B cell (primary cell): ENCODE results near the gene SDC4. TPM values are rescaled to one million over a fixed set of nuclear protein-coding genes. Genes with fewer than 3 reads are reported as not detected.

Source experiments
- ATAC-seq: fragments of 200-7000 bp; cut with Tn5 transposase; one replicate; pipeline ENCODE4 v1.10.0; 2021; ENCODE audit warnings: low read depth, mild to moderate bottlenecking, moderate number of reproducible peaks, moderate library complexity
- CTCF ChIA-PET: fragments of 350-600 bp; sonication (Branson Sonifier 250); formaldehyde crosslinking; loops from one replicate; lab custom pipeline; 2021; ENCODE audit warnings: antibody characterized with exemption, inconsistent platforms; lab: Charles Lee
- POLR2A ChIA-PET: fragments of 350-600 bp; sonication (Branson Sonifier 250); formaldehyde crosslinking; loops from one replicate; lab custom pipeline; 2021; ENCODE audit warnings: antibody characterized with exemption; lab: Charles Lee
- DNase-seq: peaks from one replicate; pipeline ENCODE4 v3.0.0; 2013
- H2AFZ ChIP-seq: 2 replicates; pipeline ENCODE4 v1.6.1; 2012; ENCODE audit warnings: mild to moderate bottlenecking, low read depth, low read length; ENCODE audit not compliant: insufficient read depth, poor library complexity, severe bottlenecking
- H3K27ac ChIP-seq, 2 donors: 1 replicate in 1 of 2; 2 replicates in 1 of 2; pipeline ENCODE4 v1.5.1; 2012 to 2013; ENCODE audit warnings: low read length in 2 of 2, mild to moderate bottlenecking in 2 of 2, moderate library complexity in 1 of 2
- H3K27me3 ChIP-seq, 4 experiments: fragments of 200-600 bp in 1 of 4; sonication (generic) in 1 of 4; replicated peaks in 1 of 4; 1 replicate in 2 of 4; 2 replicates in 2 of 4; pipeline versions ENCODE4 v1.6.1 to v1.7.0; 2013 to 2016; ENCODE audit warnings: low read length in 3 of 4, mild to moderate bottlenecking in 2 of 4, mixed read lengths in 1 of 4, moderate library complexity in 1 of 4; ENCODE audit not compliant: insufficient read depth in 4 of 4, control insufficient read depth in 3 of 4; ENCODE audit errors: control extremely low read depth in 1 of 4
- H3K36me3 ChIP-seq, 2 experiments: replicated peaks in 1 of 2; 1 replicate in 1 of 2; 2 replicates in 1 of 2; pipeline versions ENCODE4 v1.6.1 to v1.7.1; 2013; ENCODE audit warnings: low read length in 1 of 2; ENCODE audit not compliant: insufficient read depth in 2 of 2, control insufficient read depth in 1 of 2; ENCODE audit errors: control extremely low read depth in 1 of 2, extremely low read depth in 1 of 2
- H3K4me1 ChIP-seq, 2 donors: fragments of 200-600 bp in 1 of 2; sonication (generic) in 1 of 2; 1 replicate in 1 of 2; 2 replicates in 1 of 2; pipeline versions ENCODE4 v1.5.1 to v1.6.1; 2013 to 2017; ENCODE audit warnings: low read length in 2 of 2; ENCODE audit not compliant: control insufficient read depth in 2 of 2, insufficient read depth in 2 of 2
- H3K4me2 ChIP-seq: replicated peaks from 2 replicates; pipeline ENCODE3; 2012; ENCODE audit warnings: mild to moderate bottlenecking, low read depth, low read length; ENCODE audit not compliant: poor library complexity, severe bottlenecking
- H3K4me3 ChIP-seq, 5 experiments: fragments of 200-600 bp in 1 of 5; sonication (generic) in 1 of 5; 1 replicate in 3 of 5; 2 replicates in 2 of 5; pipeline versions ENCODE4 v1.5.1 to v1.7.0; 2011 to 2016; ENCODE audit warnings: low read length in 4 of 5, mild to moderate bottlenecking in 4 of 5, low read depth in 2 of 5, control low read depth in 1 of 5, moderate library complexity in 1 of 5; ENCODE audit not compliant: insufficient read depth in 1 of 5; ENCODE audit errors: control extremely low read depth in 1 of 5, extremely low read depth in 1 of 5
- H3K79me2 ChIP-seq: fragments of 200-600 bp; sonication (generic); one replicate; pipeline ENCODE4 v1.6.0; 2016; ENCODE audit warnings: low read length; ENCODE audit not compliant: control insufficient read depth, insufficient read depth
- H3K9ac ChIP-seq: fragments of 200-600 bp; sonication (generic); 2 replicates; pipeline ENCODE4 v1.6.1; 2017; ENCODE audit warnings: mild to moderate bottlenecking, low read length, moderate library complexity
- H3K9me3 ChIP-seq, 3 donors: one replicate each; pipeline versions ENCODE4 v1.6.1 to v1.7.1; 2013; ENCODE audit warnings: low read length in 2 of 3; ENCODE audit not compliant: control insufficient read depth in 2 of 3, insufficient read depth in 1 of 3; ENCODE audit errors: control extremely low read depth in 1 of 3
- H4K20me1 ChIP-seq: 2 replicates; pipeline ENCODE4 v1.6.0; 2012; ENCODE audit warnings: mild to moderate bottlenecking, low read length; ENCODE audit not compliant: insufficient read depth, control insufficient read depth, poor library complexity, severe bottlenecking
- H3K27ac Mint-ChIP-seq: one replicate; pipeline ENCODE4 v1.8.0; 2021; ENCODE audit warnings: mixed read lengths
- H3K27me3 Mint-ChIP-seq: one replicate; pipeline ENCODE4 v1.8.0; 2021; ENCODE audit warnings: mixed read lengths
- H3K4me1 Mint-ChIP-seq: one replicate; pipeline ENCODE4 v1.8.0; 2021; ENCODE audit warnings: mixed read lengths
- H3K4me3 Mint-ChIP-seq: one replicate; pipeline ENCODE4 v1.8.0; 2021; ENCODE audit warnings: mixed read lengths
- H3K9me3 Mint-ChIP-seq: one replicate; pipeline ENCODE4 v1.8.0; 2022; ENCODE audit warnings: mixed read lengths; ENCODE audit not compliant: insufficient read depth
- CTCF ChIP-seq: fragments of 200-600 bp; IDR thresholded peaks from one replicate; pipeline ENCODE4 v1.8.0; 2022; ENCODE audit warnings: antibody characterized with exemption, mild to moderate bottlenecking
- EZH2 ChIP-seq: IDR thresholded peaks from 2 replicates; pipeline ENCODE4 v1.6.1; 2012; ENCODE audit warnings: borderline replicate concordance, low read depth, mild to moderate bottlenecking, moderate library complexity, low read length; ENCODE audit not compliant: insufficient read depth, poor library complexity, severe bottlenecking
- WGBS: methylation state at CpG from one replicate; pipeline ENCODE4 v1.1.5; 2013; ENCODE audit warnings: missing lambda C conversion rate; ENCODE audit not compliant: insufficient coverage; 5-methylcytosine and 5-hydroxymethylcytosine counted together
- intact Hi-C: fragments of 100-400 bp; cut with micrococcal nuclease; formaldehyde crosslinking; loops from one replicate; pipeline ENCODE4 v1.10.0; 2022
- polyA plus RNA-seq: library from polyadenylated mRNA; depleted of rRNA; stranded (reverse); fragments of >200 nt; gene quantifications from 2 replicates; pipeline ENCODE4 v1.2.3, GENCODE V29; 2012
- total RNA-seq, 2 donors: library from RNA; stranded (reverse); fragments of 120-200 nt in 1 of 2; gene quantifications; 1 replicate in 1 of 2; 2 replicates in 1 of 2; pipeline versions ENCODE4 v1.2.3 to v1.2.4, GENCODE V29; 2013 to 2022

SDC4 gene
- total and polyA plus RNA-seq, 2 donors (not counting 1 experiment from before 2014, with no cell fraction given), result 0.04 TPM; not detected in 1

GRCh38 chr20:45275338-45275737 is 72.9 kb downstream of the SDC4 start:
- H3K9ac ChIP-seq, result no peak overlapping the region
- CTCF ChIA-PET, result interaction anchor here (0.8 kb wide), 1 partner anchor 20 kb away, joined by 3 read pairs; no protein-coding TSS in a partner anchor
- H3K4me3 ChIP-seq, result no peak overlapping the region
- H3K4me1 ChIP-seq, result no peaks in the 10 kb centered on the region
- TF ChIP-seq CTCF, result no peak
- TF ChIP-seq EZH2, result no peak
- WGBS, result no CpG with 5 or more reads among the region's 3 CpGs
- POLR2A ChIA-PET, result no interaction called here
- no peak overlapping the region for H3K27ac ChIP-seq
- H4K20me1 ChIP-seq, result no peaks in the 10 kb centered on the region
- peaks cover 71% of the 10 kb centered on the region for H3K27me3 Mint-ChIP-seq
- H3K27me3 ChIP-seq, result peaks cover 0 to 13% (median 3%) of the 10 kb centered on the region in 4 experiments
- DNase-seq, result no peak
- no peak overlapping the region for H3K4me2 ChIP-seq
- H3K9me3 Mint-ChIP-seq, result no peaks in the 10 kb centered on the region
- no peaks in the 10 kb centered on the region for H3K79me2 ChIP-seq
- no peak overlapping the region for H3K4me3 Mint-ChIP-seq
- intact Hi-C loops, result no loop called here
- H2AFZ ChIP-seq, result no peak overlapping the region
- no peak overlapping the region for H3K27ac Mint-ChIP-seq
- no peaks in the 10 kb centered on the region for H3K4me1 Mint-ChIP-seq
- no peaks in the 10 kb centered on the region for H3K36me3 ChIP-seq
- no peak for ATAC-seq
- H3K9me3 ChIP-seq, result no peaks in the 10 kb centered on the region

Other genes with a start within 250 kb of the SDC4 start
- not detected in 2 replicates for gene KCNS1, start 247.3 kb downstream of the SDC4 start, total RNA-seq
- gene KCNS1, start 247.3 kb downstream of the SDC4 start, polyA plus RNA-seq, result 0.04 TPM in 1 of 2 replicates, not detected in the other
- gene WFDC5, start 233.2 kb downstream of the SDC4 start, total RNA-seq, result not detected in 2 replicates
- not detected in 2 replicates for gene WFDC5, start 233.2 kb downstream of the SDC4 start, polyA plus RNA-seq
- gene WFDC12, start 224.0 kb downstream of the SDC4 start, total RNA-seq, result not detected in 2 replicates
- gene WFDC12, start 224.0 kb downstream of the SDC4 start, polyA plus RNA-seq, result not detected in 2 replicates
- not detected in 2 replicates for gene PI3, start 173.5 kb downstream of the SDC4 start, total RNA-seq
- gene PI3, start 173.5 kb downstream of the SDC4 start, polyA plus RNA-seq, result 0.24 TPM in 1 of 2 replicates, not detected in the other
- gene SEMG1, start 141.4 kb downstream of the SDC4 start, total RNA-seq, result not detected in 2 replicates
- not detected in 2 replicates for gene SEMG1, start 141.4 kb downstream of the SDC4 start, polyA plus RNA-seq
- gene SEMG2, start 127.1 kb downstream of the SDC4 start, total RNA-seq, result not detected in 2 replicates
- gene SEMG2, start 127.1 kb downstream of the SDC4 start, polyA plus RNA-seq, result not detected in 2 replicates
- not detected in 2 replicates for gene SLPI, start 93.9 kb downstream of the SDC4 start, total RNA-seq
- gene SLPI, start 93.9 kb downstream of the SDC4 start, polyA plus RNA-seq, result not detected in 2 replicates
- gene RBPJL, start 41.6 kb downstream of the SDC4 start, total RNA-seq, result not detected in 2 replicates
- not detected in 2 replicates for gene RBPJL, start 41.6 kb downstream of the SDC4 start, polyA plus RNA-seq
- not detected in 2 replicates for gene MATN4, start 40.1 kb downstream of the SDC4 start, total RNA-seq
- gene MATN4, start 40.1 kb downstream of the SDC4 start, polyA plus RNA-seq, result not detected in 2 replicates
- 57.7 and 61.4 TPM in 2 replicates for gene SYS1, start 14.7 kb upstream of the SDC4 start, total RNA-seq
- gene SYS1, start 14.7 kb upstream of the SDC4 start, polyA plus RNA-seq, result 25.1 and 25.3 TPM in 2 replicates
- gene TP53TG5, start 29.9 kb upstream of the SDC4 start, total RNA-seq, result not detected in 2 replicates
- not detected in 2 replicates for gene TP53TG5, start 29.9 kb upstream of the SDC4 start, polyA plus RNA-seq
- 3.6 TPM in 2 replicates for gene DBNDD2, start 59.9 kb upstream of the SDC4 start, total RNA-seq
- 3.1 and 9.1 TPM in 2 replicates for gene DBNDD2, start 59.9 kb upstream of the SDC4 start, polyA plus RNA-seq
- 106 and 110 TPM in 2 replicates for gene PIGT, start 67.7 kb upstream of the SDC4 start, total RNA-seq
- gene PIGT, start 67.7 kb upstream of the SDC4 start, polyA plus RNA-seq, result 41.5 and 51.6 TPM in 2 replicates
- 1.0 TPM in 1 of 2 replicates, not detected in the other for gene WFDC2, start 121.3 kb upstream of the SDC4 start, total RNA-seq
- gene WFDC2, start 121.3 kb upstream of the SDC4 start, polyA plus RNA-seq, result 0.81 TPM in 1 of 2 replicates, not detected in the other
- not detected in 2 replicates for gene SPINT3, start 167.2 kb upstream of the SDC4 start, total RNA-seq
- not detected in 2 replicates for gene SPINT3, start 167.2 kb upstream of the SDC4 start, polyA plus RNA-seq
- not detected in 2 replicates for gene WFDC6, start 191.1 kb upstream of the SDC4 start, total RNA-seq
- gene WFDC6, start 191.1 kb upstream of the SDC4 start, polyA plus RNA-seq, result not detected in 2 replicates
- not detected in 2 replicates for gene EPPIN, start 199.0 kb upstream of the SDC4 start, total RNA-seq
- not detected in 2 replicates for gene EPPIN, start 199.0 kb upstream of the SDC4 start, polyA plus RNA-seq
- gene WFDC8, start 230.9 kb upstream of the SDC4 start, total RNA-seq, result not detected in 2 replicates
- not detected in 2 replicates for gene WFDC8, start 230.9 kb upstream of the SDC4 start, polyA plus RNA-seq